Endothelial cell of umbilical vein (primary cell): ENCODE results near the gene EFHD2.

Source experiments
- CTCF ChIP-seq, 2 donors: IDR thresholded peaks; 1 replicate in 1 of 2; 2 replicates in 1 of 2; pipeline ENCODE4 v1.5.1; 2011; ENCODE audit warnings: low read length in 2 of 2, mild to moderate bottlenecking in 2 of 2, moderate library complexity in 2 of 2, control low read depth in 1 of 2, inconsistent platforms in 1 of 2, low read depth in 1 of 2; ENCODE audit not compliant: insufficient read depth in 1 of 2; ENCODE audit errors: extremely low read depth in 1 of 2
- EZH2 ChIP-seq: IDR thresholded peaks from 2 replicates; pipeline ENCODE4 v1.6.1; 2012; ENCODE audit warnings: borderline replicate concordance, low read depth, mild to moderate bottlenecking, moderate library complexity, low read length, inconsistent platforms; ENCODE audit not compliant: severe bottlenecking
- FOS ChIP-seq: IDR thresholded peaks from 2 replicates; pipeline ENCODE4 v1.6.1; 2011; ENCODE audit warnings: mild to moderate bottlenecking, low read length, moderate library complexity, borderline replicate concordance; ENCODE audit not compliant: insufficient read depth
- GATA2 ChIP-seq: IDR thresholded peaks from 2 replicates; pipeline ENCODE4 v1.7.0; 2011; ENCODE audit warnings: low read depth, mild to moderate bottlenecking, moderate library complexity, mixed read lengths, low read length; ENCODE audit not compliant: insufficient read length, insufficient read depth
- JUN ChIP-seq: IDR thresholded peaks from 2 replicates; pipeline ENCODE4 v1.6.1; 2011; ENCODE audit warnings: borderline replicate concordance, low read depth; ENCODE audit not compliant: insufficient read length, insufficient read depth
- MAX ChIP-seq: IDR thresholded peaks from 2 replicates; pipeline ENCODE4 v1.6.1; 2011; ENCODE audit not compliant: insufficient read depth, insufficient read length
- POLR2A ChIP-seq: IDR thresholded peaks from 2 replicates; pipeline ENCODE4 v1.6.1; 2012; ENCODE audit warnings: low read depth, mild to moderate bottlenecking, control low read depth, low read length
- POLR2AphosphoS5 ChIP-seq: IDR thresholded peaks from 2 replicates; pipeline ENCODE4 v1.6.1; 2012; ENCODE audit warnings: low read depth, mild to moderate bottlenecking, control low read depth, low read length, moderate library complexity; ENCODE audit not compliant: insufficient read depth

GRCh38 chr1:15400627-15401026 lies 9.1 kb upstream of the EFHD2 start:
- TF ChIP-seq POLR2A (no peak), CTCF (IDR thresholded peaks at IDR 0.05; ENCODE audit: extremely low read depth in 1 of 2, insufficient read depth in 1 of 2, low read depth in 1 of 2, low read length in 2 of 2) (no peak), EZH2 (no peak), POLR2AphosphoS5 (no peak), GATA2 (no peak), MAX (no peak), JUN (no peak), FOS (no peak)
